HepG2 (cell line): Measurements from ENCODE around the gene MYH9. TPM values are rescaled to one million over a fixed set of nuclear protein-coding genes. Genes with fewer than 3 reads are reported as not detected.
A peak's percentile ranks its signal among the peaks of the same experiment; 100 is the strongest.

Source experiments
- AKAP8 ChIP-seq: sonication (generic); formaldehyde crosslinking; IDR thresholded peaks from 2 replicates; pipeline ENCODE4 v1.5.1; 2020; ENCODE audit warnings: mild to moderate bottlenecking, missing genetic modification reagents
- CAMTA2 ChIP-seq: sonication (generic); formaldehyde crosslinking; IDR thresholded peaks from 2 replicates; pipeline ENCODE4 v1.4.0; 2020; ENCODE audit warnings: mild to moderate bottlenecking, missing genetic modification reagents, borderline replicate concordance
- CCDC6 ChIP-seq: sonication (generic); formaldehyde crosslinking; IDR thresholded peaks from 2 replicates; pipeline ENCODE4 v1.8.1; 2022; ENCODE audit warnings: mild to moderate bottlenecking, missing genetic modification reagents, moderate library complexity
- GATA4 ChIP-seq: sonication (generic); IDR thresholded peaks from 2 replicates; pipeline ENCODE4 v1.6.1; 2016; ENCODE audit warnings: antibody characterized with exemption, low read depth, borderline replicate concordance
- HCFC1 ChIP-seq: fragments of 150-350 bp; IDR thresholded peaks from 2 replicates; pipeline ENCODE4 v1.6.1; 2014; ENCODE audit warnings: low read depth, low read length
- HNF4A ChIP-seq: sonication (generic); formaldehyde crosslinking; IDR thresholded peaks from 2 replicates; pipeline ENCODE4 v1.4.0; 2020; ENCODE audit warnings: missing genetic modification reagents
- JUND ChIP-seq: sonication (generic); formaldehyde crosslinking; IDR thresholded peaks from 2 replicates; pipeline ENCODE4 v1.8.0; 2022; ENCODE audit warnings: mild to moderate bottlenecking, missing genetic modification reagents
- KLF12 ChIP-seq: sonication (generic); formaldehyde crosslinking; IDR thresholded peaks from 2 replicates; pipeline ENCODE4 v1.4.0; 2020; ENCODE audit warnings: missing genetic modification reagents, borderline replicate concordance
- MIER2 ChIP-seq: IDR thresholded peaks from 2 replicates; pipeline ENCODE4 v1.6.1; 2016; ENCODE audit warnings: missing biosample characterization, missing genetic modification reagents
- MIER3 ChIP-seq: IDR thresholded peaks from 2 replicates; pipeline ENCODE4 v1.6.1; 2016; ENCODE audit warnings: missing compliant biosample characterization, borderline replicate concordance
- RFX5 ChIP-seq: IDR thresholded peaks from 2 replicates; pipeline ENCODE4 v1.6.1; 2011; ENCODE audit warnings: low read depth, low read length, improper control_type of control experiment
- SALL2 ChIP-seq: sonication (generic); formaldehyde crosslinking; IDR thresholded peaks from 2 replicates; pipeline ENCODE4 v1.8.1; 2023; ENCODE audit warnings: mild to moderate bottlenecking, missing genetic modification reagents, inconsistent platforms
- SCMH1 ChIP-seq: sonication (generic); formaldehyde crosslinking; IDR thresholded peaks from 2 replicates; pipeline ENCODE4 v1.9.0; 2021; ENCODE audit warnings: missing genetic modification reagents, mild to moderate bottlenecking, borderline replicate concordance
- SNAI1 ChIP-seq: sonication (generic); formaldehyde crosslinking; IDR thresholded peaks from 2 replicates; pipeline ENCODE4 v1.5.0; 2020; ENCODE audit warnings: mild to moderate bottlenecking, missing genetic modification reagents, borderline replicate concordance
- SOX5 ChIP-seq: IDR thresholded peaks from 2 replicates; pipeline ENCODE4 v1.6.1; 2016; ENCODE audit warnings: borderline replicate concordance
- SRY ChIP-seq: sonication (generic); formaldehyde crosslinking; IDR thresholded peaks from 2 replicates; pipeline ENCODE4 v1.8.0; 2022; ENCODE audit warnings: mild to moderate bottlenecking, missing genetic modification reagents
- TAF1 ChIP-seq: sonication (generic); formaldehyde crosslinking; IDR thresholded peaks from 2 replicates; pipeline ENCODE4 v1.4.0; 2020; ENCODE audit warnings: missing genetic modification reagents
- THAP11 ChIP-seq: IDR thresholded peaks from 2 replicates; pipeline ENCODE4 v1.6.1; 2016; ENCODE audit warnings: missing biosample characterization, missing genetic modification reagents
- YY1 ChIP-seq: IDR thresholded peaks from 2 replicates; pipeline ENCODE4 v1.6.1; 2011; ENCODE audit warnings: low read length, low read depth, moderate library complexity, mild to moderate bottlenecking; ENCODE audit not compliant: insufficient read depth, insufficient replicate concordance
- ZFAT ChIP-seq: sonication (generic); formaldehyde crosslinking; conservative IDR thresholded peaks from 2 replicates; pipeline ENCODE4 v1.8.1; 2023; ENCODE audit warnings: missing genetic modification reagents, inconsistent platforms
- ZNF12 ChIP-seq: sonication (generic); formaldehyde crosslinking; IDR thresholded peaks from 2 replicates; pipeline ENCODE4 v1.5.0; 2020; ENCODE audit warnings: missing genetic modification reagents
- ZNF709 ChIP-seq: sonication (generic); formaldehyde crosslinking; IDR thresholded peaks from 2 replicates; pipeline ENCODE4 v1.5.0; 2020; ENCODE audit warnings: mild to moderate bottlenecking, missing genetic modification reagents
- polyA plus RNA-seq, 8 experiments: library from polyadenylated mRNA; depleted of rRNA in 3 of 8; stranded (reverse) in 7 of 8; unstranded in 1 of 8; fragments of >200 nt; fragmentation: Illumina TruSeq in 4 of 8; extraction: Trizol in 4 of 8; gene quantifications; 2 replicates each; pipeline versions ENCODE4 v1.2.1 to v1.2.3, GENCODE V29; 2011 to 2016; ENCODE audit warnings: low read depth in 4 of 8, missing spikeins in 1 of 8, mixed read lengths in 1 of 8; ENCODE audit not compliant: insufficient read depth in 1 of 8
- total RNA-seq, 5 experiments: library from RNA; depleted of rRNA; stranded (reverse); fragments of >200 nt; fragmentation: Illumina TruSeq; extraction: Trizol; gene quantifications; 2 replicates each; pipeline ENCODE4 v1.2.3, GENCODE V29; 2016; ENCODE audit warnings: low read depth in 1 of 5
- TF ChIP-seq, protein P1 (sequence below): sonication (generic); formaldehyde crosslinking; IDR thresholded peaks from 2 replicates; pipeline ENCODE4 v1.4.0; 2020; ENCODE audit warnings: missing genetic modification reagents, low read depth, mild to moderate bottlenecking, borderline replicate concordance
- TF ChIP-seq, protein P2 (sequence below): sonication (generic); formaldehyde crosslinking; conservative IDR thresholded peaks from 2 replicates; pipeline ENCODE4 v1.8.1; 2023; ENCODE audit warnings: missing genetic modification reagents
- TF ChIP-seq, protein P3 (sequence below): sonication (generic); formaldehyde crosslinking; IDR thresholded peaks from 2 replicates; pipeline ENCODE4 v1.5.0; 2020; ENCODE audit warnings: mild to moderate bottlenecking, missing genetic modification reagents, borderline replicate concordance
- TF ChIP-seq, protein P4 (sequence below): sonication (generic); formaldehyde crosslinking; IDR thresholded peaks from 2 replicates; pipeline ENCODE4 v1.4.0; 2020; ENCODE audit warnings: missing genetic modification reagents

The MYH9 gene
- total and polyA plus RNA-seq, 2 of the 13 experiments (the other 11 are each of a cell fraction or from before 2014, with no cell fraction given): 50.7 to 98.5 TPM

DNA sequence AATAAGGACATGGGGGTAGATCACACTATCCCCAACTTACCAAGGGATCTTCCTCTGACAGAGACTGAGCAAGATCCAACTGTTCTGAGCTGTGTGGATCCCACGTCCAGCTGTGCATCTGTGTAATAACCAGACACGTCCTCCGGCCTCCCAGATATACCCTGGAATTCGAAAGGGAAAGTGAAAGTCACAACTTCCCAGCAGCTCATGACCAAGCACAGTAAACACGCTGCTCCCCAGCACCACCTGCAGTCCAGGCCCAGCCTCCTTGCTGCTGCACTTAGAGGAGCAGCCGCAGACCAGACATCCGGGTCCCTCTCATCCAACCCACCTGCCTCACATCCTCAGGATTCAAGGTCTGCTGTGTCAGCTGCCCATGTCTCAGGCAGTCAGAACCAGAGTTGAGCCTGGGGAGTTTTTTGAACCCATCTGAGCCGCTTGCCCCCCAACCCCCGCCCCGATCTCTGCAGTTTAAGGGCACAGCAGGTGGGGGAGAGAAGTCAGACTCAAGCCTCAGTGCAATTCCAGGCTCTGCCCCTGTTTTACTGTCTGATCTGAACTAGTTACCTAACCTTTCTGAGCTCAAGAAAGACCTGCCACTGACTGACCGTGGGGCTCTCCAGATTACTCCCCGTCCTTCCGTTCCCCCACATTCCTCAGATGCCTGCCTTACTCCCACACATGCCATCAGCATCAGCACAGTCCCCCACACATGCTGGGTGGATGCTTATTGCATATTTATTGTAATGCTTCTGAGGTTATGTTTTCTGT lies 148.2 kb downstream of the MYH9 start, which contains the start of gene APOL2 (continued):
- TF ChIP-seq, protein P1, sequence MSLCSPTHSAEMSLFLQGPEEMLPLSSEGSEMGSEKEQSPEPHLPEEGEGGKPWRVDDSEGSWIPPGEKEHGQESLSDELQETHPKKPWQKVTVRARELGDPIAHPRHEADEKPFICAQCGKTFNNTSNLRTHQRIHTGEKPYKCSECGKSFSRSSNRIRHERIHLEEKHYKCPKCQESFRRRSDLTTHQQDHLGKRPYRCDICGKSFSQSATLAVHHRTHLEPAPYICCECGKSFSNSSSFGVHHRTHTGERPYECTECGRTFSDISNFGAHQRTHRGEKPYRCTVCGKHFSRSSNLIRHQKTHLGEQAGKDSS (CRISPR knock-in tag): peak; percentile 85; the same call in 1 of the 2 replicates
- TF ChIP-seq SOX5 (CRISPR knock-in tag): peak; percentile 57; the same call in 1 of the 2 replicates
- TF ChIP-seq ZFAT (CRISPR knock-in tag): no peak
- TF ChIP-seq CCDC6: 0 out of 2 replicates have a peak, but pooled peaks have one; percentile 48
- TF ChIP-seq YY1: peak; percentile 41
- TF ChIP-seq MIER2 (CRISPR knock-in tag): peak; percentile 53; the same call in 1 of the 2 replicates
- peak; percentile 50; the same call in 1 of the 2 replicates for TF ChIP-seq HNF4A
- TF ChIP-seq SALL2 (CRISPR knock-in tag): 0 out of 2 replicates have a peak, but pooled peaks have one; percentile 41
- no peak for TF ChIP-seq SCMH1 (CRISPR knock-in tag)
- TF ChIP-seq TAF1: 0 out of 2 replicates have a peak, but pooled peaks have one; percentile 28
- TF ChIP-seq KLF12: no peak
- TF ChIP-seq ZNF709 (CRISPR knock-in tag): 0 out of 2 replicates have a peak, but pooled peaks have one; percentile 32
- TF ChIP-seq HCFC1: peak; percentile 57
- 0 out of 2 replicates have a peak, but pooled peaks have one; percentile 25 for TF ChIP-seq ZNF12 (CRISPR knock-in tag)
- peak; percentile 79 for TF ChIP-seq SNAI1
- TF ChIP-seq, protein P2, sequence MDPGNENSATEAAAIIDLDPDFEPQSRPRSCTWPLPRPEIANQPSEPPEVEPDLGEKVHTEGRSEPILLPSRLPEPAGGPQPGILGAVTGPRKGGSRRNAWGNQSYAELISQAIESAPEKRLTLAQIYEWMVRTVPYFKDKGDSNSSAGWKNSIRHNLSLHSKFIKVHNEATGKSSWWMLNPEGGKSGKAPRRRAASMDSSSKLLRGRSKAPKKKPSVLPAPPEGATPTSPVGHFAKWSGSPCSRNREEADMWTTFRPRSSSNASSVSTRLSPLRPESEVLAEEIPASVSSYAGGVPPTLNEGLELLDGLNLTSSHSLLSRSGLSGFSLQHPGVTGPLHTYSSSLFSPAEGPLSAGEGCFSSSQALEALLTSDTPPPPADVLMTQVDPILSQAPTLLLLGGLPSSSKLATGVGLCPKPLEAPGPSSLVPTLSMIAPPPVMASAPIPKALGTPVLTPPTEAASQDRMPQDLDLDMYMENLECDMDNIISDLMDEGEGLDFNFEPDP (CRISPR knock-in tag): 0 out of 2 replicates have a peak, but pooled peaks have one; percentile 57
- no peak for TF ChIP-seq GATA4
- TF ChIP-seq, protein P3, sequence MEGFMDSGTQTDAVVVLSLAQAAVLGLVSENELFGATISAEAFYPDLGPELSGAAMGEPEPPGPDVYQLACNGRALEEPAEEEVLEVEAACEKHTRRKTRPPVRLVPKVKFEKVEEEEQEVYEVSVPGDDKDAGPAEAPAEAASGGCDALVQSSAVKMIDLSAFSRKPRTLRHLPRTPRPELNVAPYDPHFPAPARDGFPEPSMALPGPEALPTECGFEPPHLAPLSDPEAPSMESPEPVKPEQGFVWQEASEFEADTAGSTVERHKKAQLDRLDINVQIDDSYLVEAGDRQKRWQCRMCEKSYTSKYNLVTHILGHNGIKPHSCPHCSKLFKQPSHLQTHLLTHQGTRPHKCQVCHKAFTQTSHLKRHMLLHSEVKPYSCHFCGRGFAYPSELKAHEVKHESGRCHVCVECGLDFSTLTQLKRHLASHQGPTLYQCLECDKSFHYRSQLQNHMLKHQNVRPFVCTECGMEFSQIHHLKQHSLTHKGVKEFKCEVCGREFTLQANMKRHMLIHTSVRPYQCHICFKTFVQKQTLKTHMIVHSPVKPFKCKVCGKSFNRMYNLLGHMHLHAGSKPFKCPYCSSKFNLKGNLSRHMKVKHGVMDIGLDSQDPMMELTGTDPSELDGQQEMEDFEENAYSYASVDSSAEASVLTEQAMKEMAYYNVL: peak; percentile 65; the same call in 1 of the 2 replicates
- peak; percentile 55; the same call in 1 of the 2 replicates for TF ChIP-seq JUND (CRISPR knock-in tag)
- no peak for TF ChIP-seq SRY
- TF ChIP-seq AKAP8 (CRISPR knock-in tag): no peak
- TF ChIP-seq, protein P4, sequence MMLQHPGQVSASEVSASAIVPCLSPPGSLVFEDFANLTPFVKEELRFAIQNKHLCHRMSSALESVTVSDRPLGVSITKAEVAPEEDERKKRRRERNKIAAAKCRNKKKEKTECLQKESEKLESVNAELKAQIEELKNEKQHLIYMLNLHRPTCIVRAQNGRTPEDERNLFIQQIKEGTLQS (CRISPR knock-in tag): peak; percentile 48; the same call in 1 of the 2 replicates
- no peak for TF ChIP-seq RFX5
- TF ChIP-seq CAMTA2: no peak
- peak; percentile 85 for TF ChIP-seq THAP11 (CRISPR knock-in tag)
- TF ChIP-seq MIER3 (CRISPR knock-in tag): peak; percentile 52; the same call in 1 of the 2 replicates
